Inflammatory macrophage (primary cell): ENCODE measurements around the gene IFIT1B.
"Not testable (repeated sequence)": the region's sequence is repeated elsewhere in the genome, so short reads cannot be mapped to it uniquely, and the experiment has no call there.

Experiments
- DNase-seq, 2 donors: peaks; one replicate each; pipeline ENCODE4 v3.0.0-alpha.2; 2020 to 2022

Gene IFIT1B

GRCh38 chr10:89382757-89383156 lies 4.9 kb downstream of the IFIT1B start:
- no peak for DNase-seq

GRCh38 chr10:89384474-89385340 lies 6.9 kb downstream of the IFIT1B start:
- peak; percentile 70 to 88 for DNase-seq

GRCh38 chr10:89388806-89389205 lies 10.9 kb downstream of the IFIT1B start:
- no peak for DNase-seq

- DNase-seq = no peak
Measured at GRCh38 chr10:89389254-89389653, 11.4 kb downstream of the IFIT1B start.

- no peak for DNase-seq
Measured at GRCh38 chr10:89390476-89391225, 12.8 kb downstream of the IFIT1B start.

GRCh38 chr10:89391226-89391576 lies 13.3 kb downstream of the IFIT1B start:
- not testable (repeated sequence) for DNase-seq

GRCh38 chr10:89391907-89392756 lies 14.3 kb downstream of the IFIT1B start, which contains the start of gene IFIT1:
TSS of gene IFIT1 (plus strand) at chr10:89392623. CDS start at chr10:89392713, 90 bp downstream.
- peak; percentile 74 to 79 for DNase-seq

- DNase-seq = peak; percentile 19 to 24
Measured at GRCh38 chr10:89392974-89393373, 15.1 kb downstream of the IFIT1B start.

GRCh38 chr10:89393898-89394297 lies 16.0 kb downstream of the IFIT1B start:
- DNase-seq = no peak

GRCh38 chr10:89395141-89395540 lies 17.3 kb downstream of the IFIT1B start:
- DNase-seq = no peak

GRCh38 chr10:89398003-89398749 lies 20.3 kb downstream of the IFIT1B start:
- DNase-seq = no peak

- peak; percentile 35 to 84 for DNase-seq
Measured at GRCh38 chr10:89399956-89400355, 22.1 kb downstream of the IFIT1B start.

- DNase-seq = no peak
Measured at GRCh38 chr10:89403043-89403442, 25.2 kb downstream of the IFIT1B start.

GRCh38 chr10:89404104-89405047 lies 26.5 kb downstream of the IFIT1B start:
- no peak for DNase-seq

- DNase-seq = not testable (repeated sequence)
Measured at GRCh38 chr10:89406178-89406577, 28.3 kb downstream of the IFIT1B start.

GRCh38 chr10:89407792-89408191 lies 29.9 kb downstream of the IFIT1B start:
- not testable (repeated sequence) for DNase-seq

- not testable (repeated sequence) for DNase-seq
Measured at GRCh38 chr10:89409282-89409681, 31.4 kb downstream of the IFIT1B start.

GRCh38 chr10:89410551-89410950 lies 32.7 kb downstream of the IFIT1B start:
- not testable (repeated sequence) for DNase-seq

- peak; percentile 36 to 48 for DNase-seq
Measured at GRCh38 chr10:89411135-89411534, 33.3 kb downstream of the IFIT1B start.

- not testable (repeated sequence) for DNase-seq
Measured at GRCh38 chr10:89412276-89412675, 34.4 kb downstream of the IFIT1B start.
